Activated CD8-positive, alpha-beta memory T cell treated with anti-CD3 and anti-CD28 coated beads, Interleukin-2, amount 50 U/mL, for 4 hours (primary cell): ENCODE data around the gene SULT1E1.

ENCODE experiments used
- DNase-seq: peaks from one replicate; pipeline ENCODE4 v3.0.0-alpha.2; 2020

SULT1E1 gene, protein sequence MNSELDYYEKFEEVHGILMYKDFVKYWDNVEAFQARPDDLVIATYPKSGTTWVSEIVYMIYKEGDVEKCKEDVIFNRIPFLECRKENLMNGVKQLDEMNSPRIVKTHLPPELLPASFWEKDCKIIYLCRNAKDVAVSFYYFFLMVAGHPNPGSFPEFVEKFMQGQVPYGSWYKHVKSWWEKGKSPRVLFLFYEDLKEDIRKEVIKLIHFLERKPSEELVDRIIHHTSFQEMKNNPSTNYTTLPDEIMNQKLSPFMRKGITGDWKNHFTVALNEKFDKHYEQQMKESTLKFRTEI

DNA sequence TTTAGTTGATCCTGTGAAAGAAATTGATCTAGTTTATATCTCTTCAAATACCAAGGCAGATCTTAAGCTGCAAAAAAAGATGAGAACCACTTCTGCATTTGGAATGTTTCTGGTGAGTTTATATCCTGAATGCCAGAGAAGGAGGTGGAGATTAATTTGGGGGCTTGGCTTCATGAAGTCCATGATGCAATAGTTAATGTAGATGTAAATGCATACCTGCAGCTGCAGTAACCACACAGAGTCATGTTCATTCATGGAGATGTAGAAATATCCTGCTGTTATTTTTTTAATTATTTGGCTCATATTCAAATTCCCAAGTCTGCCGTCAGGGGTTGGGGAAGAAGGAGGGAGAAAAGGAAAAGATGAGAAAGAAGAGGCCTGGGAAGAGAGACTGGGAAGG lies at the start of gene SULT1E1:
Gene SULT1E1, minus strand, starts transcription at position 94 of the 400 bp plus-strand sequence. CDS start 2,501 bp downstream, outside the sequence.
- DNase-seq = no peak

DNA sequence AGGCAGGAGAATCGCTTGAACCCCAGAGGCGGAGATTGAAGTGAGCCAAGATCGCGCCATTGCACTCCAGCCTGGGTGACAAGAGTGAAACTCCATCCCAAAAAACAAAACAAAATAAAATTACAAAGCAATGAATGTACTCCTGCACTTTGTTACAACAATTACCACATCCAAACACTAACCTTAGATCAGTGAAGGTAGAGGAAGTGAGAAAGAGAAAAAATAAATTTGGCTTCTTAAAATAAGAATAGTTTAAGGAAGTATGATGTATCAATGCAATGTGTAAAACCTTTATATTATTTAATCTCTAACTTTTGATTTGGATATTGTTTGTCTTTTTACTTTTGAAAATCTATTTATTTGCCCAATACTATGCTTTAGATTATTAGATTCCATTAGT lies 49.2 kb upstream of the SULT1E1 start:
- no peak for DNase-seq

DNA sequence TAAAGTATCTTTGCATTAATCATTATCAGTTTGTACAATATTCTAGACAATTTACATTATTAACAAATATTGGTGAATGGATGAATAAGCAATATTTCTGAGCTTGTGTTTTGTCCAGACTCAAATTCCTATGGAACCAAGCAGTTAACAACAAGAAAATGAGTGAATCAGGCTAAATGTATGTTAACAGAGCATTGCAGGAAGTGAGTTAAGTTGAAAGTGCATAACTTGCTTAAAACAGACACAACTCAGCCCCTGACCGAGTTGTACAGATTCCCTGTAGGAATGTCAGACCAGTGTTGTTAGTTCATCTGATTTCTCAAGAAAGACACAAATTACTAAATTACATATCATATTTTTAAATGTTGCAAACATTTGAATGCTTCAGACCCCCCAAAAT lies 47.2 kb upstream of the SULT1E1 start:
- no peak for DNase-seq

DNA sequence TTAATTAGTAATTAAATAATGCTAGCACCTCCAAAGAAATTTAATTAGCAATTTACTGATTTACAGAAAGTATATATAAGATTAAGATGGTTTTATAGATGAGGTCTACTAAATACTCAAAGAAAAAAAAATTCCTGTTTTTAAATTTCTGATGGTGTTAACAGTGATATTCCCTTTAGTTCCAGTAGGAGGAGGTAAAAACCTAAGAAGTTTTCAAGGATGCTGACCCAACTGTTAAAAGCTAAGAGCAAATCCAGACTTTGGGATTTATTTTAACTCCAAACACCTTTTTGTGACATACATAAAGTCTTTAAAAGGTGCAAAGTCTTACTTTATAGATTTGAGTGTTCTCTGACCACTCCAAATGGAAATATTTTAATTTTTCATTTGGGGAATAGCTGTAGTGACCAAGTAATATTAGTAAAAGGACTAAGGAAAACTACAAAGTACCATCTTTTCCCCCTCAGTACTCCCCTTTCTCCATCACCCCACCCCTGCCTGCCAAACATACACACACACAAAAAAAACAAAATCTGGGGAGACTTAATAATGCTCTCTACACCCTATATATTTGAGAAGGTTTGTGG lies 36.7 kb upstream of the SULT1E1 start:
- DNase-seq = no peak

DNA sequence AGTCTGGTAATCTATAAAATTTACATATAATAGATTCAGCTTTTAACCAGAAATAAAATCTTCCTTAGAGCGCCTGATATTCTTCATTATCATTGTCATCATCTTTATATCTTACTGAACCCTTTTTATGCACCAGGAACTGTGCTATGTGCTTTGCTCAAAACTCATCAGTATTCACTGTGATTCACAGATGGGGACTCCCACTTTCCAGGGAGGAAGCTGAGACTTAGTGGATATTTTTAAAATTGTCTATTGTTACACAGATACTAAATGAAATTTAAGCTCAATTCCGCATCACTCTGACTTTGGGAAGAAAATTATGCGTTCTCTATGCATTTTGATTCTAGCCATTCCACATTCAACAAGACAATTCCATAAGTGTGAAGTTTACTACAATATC lies 34.8 kb upstream of the SULT1E1 start:
- DNase-seq = no peak

DNA sequence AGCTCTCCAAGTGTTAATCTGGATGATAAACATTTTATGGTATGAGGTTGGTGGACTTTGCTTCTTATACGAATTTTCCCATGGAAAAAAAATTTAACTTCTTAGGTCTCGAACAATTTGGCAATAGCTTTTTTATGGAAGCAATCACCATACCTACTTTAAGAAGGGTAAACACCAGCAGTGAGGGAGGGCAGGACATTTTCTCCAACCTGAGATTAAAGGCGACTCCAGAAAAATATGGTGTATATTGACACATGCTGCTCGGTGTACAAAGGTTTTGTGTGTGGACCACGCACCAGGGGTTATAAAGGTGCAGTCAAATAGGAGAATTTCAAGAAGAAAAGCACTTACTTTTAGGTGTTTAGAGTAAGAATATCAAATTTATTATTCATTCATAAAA lies 34.2 kb upstream of the SULT1E1 start:
- no peak for DNase-seq

DNA sequence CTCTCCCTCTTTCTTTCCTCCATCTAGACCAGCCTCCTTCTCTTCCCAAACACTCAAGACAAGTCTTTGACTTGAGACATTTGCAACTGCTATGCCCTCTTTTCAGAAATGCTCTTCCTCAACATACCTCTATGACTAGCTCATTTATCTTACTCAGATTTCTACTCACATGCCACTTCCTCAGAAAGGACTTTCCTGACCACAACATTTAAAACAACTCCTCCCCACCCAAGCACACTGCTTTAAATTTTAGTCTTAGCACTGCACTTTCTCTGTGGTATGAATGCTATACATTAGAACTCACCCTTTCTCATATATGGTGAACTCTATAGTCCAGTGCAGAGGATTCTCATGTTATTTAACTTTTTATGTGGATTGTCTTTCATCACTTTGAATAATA lies 28.4 kb upstream of the SULT1E1 start:
- DNase-seq = no peak

DNA sequence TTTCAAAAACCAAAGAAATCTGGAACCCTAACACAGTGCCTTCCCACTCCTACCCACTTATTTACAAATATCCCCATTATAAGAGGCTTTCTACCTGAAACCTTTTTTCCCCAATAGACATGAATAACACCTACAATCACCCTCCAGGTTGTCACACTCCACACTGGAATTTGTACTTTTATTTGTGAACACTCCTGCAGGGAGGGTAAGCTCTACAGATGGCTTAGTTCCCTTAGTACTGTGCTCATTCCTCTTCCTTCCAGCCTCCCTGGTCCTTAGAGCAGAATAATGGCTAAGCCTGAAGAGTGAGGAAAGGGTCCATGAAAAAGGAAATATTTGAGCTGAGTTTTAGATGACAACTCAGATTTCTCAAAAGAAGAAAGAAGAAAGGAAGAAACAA lies 22.2 kb upstream of the SULT1E1 start:
- no peak for DNase-seq

DNA sequence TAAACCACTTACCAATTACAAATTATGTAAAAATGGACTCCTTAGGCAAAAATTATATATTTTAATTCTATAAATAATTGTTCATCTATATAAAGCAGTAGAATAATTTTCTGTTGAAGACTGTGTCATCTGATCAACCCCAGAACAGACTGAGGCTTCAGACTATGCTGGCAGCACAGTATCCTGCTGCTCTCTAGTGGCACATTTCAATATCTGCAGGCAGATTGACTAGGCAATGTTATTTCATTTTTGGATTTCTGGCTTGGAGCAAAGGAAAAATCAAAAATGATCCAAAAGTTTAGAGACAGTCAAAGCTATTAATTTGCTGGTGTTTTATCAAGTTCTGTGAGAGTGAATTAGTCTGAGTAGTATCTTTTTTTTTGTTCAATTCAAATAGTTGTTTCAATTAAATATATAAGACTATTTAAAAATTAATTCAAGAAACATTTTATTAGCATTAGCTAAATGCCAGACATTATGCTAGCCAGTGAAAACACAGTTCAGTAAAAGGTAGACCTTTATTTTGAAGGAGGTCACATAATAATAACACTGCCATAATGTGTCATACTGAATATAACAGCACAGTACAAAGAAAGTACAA lies 21.3 kb upstream of the SULT1E1 start:
- no peak for DNase-seq

DNA sequence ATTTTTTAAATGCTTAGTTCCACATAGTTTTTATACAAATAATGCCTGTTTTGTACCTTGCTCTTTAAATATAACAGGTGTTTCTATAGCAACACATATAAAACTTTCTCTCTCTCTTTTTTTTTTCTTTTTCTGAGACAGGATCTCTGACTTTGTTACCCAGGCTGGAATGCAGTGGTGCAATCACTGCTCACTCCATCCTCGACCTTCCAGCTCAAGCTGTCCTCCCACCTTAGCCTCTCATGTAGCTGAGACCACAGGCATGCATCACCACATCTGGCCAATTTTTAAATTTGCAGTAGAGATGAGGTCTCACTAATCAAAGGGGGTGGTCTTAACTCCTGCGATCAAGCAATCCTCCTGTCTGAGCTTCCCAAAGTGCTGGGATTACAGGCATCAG lies 18.3 kb upstream of the SULT1E1 start:
- no peak for DNase-seq

DNA sequence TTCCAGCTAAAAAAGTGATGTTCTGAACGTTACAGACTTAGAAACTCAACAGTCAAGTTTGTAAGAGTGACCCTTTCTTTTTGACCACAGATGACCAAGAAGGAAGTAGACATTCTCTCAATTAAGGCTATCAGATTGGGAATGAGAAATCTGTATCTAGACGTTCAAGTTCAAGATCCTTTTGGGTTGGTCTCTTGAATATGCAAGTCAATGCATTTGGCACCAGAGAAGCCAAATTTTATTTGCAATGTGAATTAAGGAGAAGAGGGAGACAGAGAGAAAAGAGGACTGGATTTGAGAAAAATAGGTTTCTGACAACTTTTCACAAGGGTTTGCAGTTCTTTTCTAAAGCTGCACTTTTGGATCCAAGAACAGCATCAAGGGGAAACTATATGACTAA lies 17.5 kb upstream of the SULT1E1 start:
- DNase-seq = no peak

DNA sequence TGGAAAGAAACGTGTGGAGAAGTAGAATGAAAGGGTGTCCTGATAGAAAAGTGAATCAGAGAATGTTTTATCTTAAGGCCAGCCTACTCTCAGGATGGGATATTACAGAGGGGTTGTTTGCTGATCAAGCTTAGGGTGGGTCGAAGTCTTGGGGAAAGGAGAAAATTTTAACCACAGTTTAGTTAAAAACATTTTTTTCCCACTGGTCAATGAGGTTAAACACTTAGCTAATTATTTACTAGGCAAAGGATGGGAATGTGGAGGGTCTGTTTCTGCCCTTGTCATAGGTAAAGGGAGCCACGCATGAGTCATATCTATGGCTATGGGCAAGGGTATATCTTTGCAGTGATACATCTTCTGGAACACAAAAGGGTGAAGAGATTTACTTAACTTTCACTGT lies 16.1 kb upstream of the SULT1E1 start:
- no peak for DNase-seq

DNA sequence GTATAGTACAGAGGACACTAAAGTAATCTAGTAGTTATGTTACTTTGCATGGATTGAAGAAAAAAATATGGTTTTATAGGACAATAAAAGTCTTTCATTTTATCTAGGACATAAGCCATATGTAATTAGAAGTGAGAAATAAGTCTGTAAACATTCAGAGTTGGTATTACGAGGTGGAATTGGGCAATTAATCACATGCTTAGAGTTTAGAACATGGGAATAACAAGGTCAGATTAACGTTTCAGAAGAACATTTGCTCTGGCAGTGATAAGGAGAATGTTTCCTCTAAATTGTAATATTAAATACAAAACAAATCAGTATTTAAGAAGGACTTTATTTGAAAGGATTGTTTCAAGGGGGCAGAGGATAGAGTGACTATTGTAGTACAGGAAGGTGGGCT lies 15.6 kb upstream of the SULT1E1 start:
- DNase-seq = no peak

DNA sequence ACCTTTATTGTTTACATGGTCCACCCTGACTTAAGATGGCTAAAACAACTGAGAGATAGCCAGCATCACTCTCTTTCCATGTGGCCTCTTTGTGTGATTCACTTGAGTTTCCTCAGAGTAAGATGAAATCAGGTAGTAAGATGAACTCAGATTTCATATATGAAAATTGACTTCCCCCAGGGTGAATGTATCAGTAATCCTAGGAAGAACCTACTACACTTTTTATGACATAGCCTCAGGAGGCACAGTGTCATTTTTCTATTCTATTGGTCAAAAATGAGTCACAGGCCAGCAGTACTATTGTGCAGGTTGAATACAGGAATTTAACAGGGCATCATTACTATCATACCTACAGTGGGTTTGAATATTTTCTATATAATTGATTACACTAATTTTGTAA lies 14.6 kb upstream of the SULT1E1 start:
- no peak for DNase-seq

DNA sequence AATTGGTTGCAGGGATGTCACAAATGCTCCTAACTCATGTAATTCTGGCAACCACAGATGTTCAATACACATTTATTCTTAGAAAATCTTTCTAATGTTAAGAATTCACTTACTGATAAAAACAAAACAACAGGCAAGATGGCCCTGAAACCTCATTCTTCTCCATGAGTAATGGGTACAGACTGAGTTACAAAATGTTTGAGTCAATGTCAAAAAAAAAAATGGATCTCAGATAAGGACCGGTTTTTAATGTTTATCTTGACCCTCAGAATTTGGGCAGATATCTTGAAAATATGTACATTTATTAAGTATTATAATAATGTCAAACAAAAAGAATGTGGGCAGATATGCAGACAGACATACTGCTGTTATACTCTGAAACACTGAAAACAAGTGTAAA lies 1.8 kb upstream of the SULT1E1 start:
- DNase-seq = no peak

DNA sequence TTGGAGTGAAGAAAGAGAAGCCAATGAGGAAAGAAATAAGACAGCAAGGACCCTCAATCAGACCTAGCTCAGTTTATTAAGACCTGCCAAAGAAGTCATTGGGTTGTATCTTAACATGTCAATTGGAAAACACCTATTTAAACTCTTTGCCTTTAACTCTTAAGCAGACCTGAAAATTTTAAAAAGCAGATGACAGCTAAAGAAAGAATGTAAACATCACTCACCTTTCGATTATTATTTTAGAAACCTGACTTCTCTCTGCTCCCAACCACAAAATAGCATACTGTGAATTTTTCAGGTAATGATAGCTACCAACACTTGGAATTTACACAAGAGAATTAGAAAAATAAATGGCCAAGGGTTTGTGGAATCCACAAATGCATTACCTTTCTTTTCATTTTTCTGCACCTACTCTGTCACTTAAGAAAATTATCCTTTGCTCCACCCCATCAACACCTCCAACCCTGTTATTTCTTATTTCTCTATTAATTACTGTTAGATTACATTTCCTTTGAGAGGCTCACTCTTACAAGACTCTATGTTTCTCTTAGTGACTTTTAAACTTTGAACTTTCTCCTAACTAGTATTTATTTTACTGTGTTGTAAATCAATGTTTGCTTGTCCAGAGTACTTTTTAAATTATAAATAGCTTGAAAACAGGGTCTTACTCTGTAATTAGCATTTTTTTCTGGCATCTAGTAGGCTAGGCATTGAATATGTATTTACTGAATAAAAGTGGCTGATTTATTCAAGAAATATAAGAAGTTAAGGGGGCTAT lies 765 bp upstream of the SULT1E1 start:
- DNase-seq = no peak

DNA sequence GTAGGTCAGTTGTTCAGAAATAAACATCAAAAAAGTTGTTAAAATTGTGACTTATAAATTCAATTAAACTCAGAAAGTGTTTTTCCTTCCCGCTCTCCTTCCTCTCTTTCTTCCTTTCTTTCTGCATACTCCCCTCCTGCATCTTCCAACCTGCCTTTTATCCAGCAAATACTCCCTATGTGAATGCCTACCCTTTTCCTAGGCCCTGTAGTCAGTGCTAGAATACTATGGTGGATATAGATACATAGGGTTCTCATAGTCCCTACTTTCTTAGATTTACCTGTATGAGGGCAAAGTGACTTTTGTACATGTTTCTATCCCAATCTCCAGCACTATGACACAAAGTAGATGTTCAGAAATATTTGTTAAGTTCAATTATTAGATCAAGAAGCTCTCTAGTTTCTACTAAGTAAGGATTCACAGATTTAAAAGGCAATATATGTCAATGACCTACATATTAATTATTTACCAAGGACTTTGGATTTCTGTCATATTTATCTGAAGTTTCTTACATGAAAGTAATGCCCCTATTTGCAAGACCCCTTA lies 732 bp downstream of the SULT1E1 start:
- DNase-seq = no peak

DNA sequence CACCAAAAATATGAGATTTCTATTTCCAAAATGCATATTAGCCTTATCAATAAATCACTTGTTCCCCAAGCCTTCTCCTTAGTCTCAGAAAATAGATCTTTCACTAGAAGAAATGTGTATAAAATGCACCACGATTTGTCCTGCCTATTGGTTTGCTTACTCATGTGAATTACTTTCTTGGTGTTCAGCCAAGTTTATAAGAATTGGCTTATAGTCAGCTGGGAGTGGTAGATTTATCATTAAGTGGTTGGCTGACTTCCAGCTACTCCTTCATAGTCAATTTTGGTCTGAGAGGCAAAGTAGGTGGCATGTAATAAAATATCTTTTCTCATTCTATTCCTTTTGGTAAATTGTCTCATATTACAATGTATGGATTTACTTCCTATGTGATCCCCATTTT lies 1.3 kb downstream of the SULT1E1 start:
- no peak for DNase-seq

DNA sequence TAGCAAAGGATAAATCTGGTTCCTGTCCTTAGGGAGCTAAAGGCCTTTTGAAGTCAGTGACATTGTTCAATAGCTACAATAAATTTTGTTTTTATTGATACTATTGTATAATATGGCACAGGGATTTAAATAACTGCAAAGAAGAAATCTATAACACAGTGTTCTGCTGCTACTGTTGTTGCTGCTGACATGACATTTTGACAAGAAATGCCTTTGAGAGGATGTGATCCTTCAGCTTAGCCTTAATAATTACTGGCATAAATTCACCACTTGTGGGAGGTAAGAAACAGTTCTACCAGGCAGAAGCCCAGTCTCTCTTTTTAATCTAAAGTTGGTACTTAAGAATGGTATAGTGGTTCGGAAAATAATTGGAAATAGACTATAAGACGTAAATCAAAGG lies 4.1 kb downstream of the SULT1E1 start:
- no peak for DNase-seq

DNA sequence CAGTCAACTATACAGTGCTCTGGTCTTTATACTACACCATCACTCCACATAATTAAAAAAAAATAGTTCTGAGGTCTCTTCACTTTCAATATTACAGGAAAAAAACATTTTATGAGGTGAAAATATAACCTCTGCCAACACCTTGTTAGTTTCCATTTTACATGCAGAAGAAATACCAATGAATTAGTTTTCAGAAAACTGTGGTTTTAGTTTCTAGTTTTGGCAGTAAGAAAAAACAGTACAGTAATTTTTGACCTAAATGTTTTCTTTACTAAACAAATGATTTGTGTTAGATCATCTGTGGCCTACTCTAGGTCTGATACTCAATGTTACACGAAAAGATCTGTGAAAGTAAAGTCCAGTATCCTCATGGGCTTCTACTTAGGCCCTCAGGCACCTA lies 10.0 kb downstream of the SULT1E1 start:
- no peak for DNase-seq

DNA sequence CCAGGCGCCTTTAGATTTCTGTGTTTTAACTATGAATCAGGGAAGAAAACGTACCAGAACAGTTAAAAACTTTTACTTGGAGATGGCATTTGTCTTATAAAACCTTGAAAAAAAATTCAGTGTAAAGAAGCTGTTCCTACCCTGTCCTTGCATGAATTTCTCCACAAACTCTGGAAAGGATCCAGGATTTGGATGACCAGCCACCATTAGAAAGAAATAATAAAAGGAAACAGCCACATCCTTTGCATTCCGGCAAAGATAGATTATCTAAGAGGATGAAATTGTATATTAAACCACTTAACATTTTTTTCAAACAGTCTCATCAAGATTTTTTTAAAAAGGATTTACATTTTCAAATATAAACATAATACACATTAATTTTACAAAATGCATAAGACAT lies 10.6 kb downstream of the SULT1E1 start:
- no peak for DNase-seq

DNA sequence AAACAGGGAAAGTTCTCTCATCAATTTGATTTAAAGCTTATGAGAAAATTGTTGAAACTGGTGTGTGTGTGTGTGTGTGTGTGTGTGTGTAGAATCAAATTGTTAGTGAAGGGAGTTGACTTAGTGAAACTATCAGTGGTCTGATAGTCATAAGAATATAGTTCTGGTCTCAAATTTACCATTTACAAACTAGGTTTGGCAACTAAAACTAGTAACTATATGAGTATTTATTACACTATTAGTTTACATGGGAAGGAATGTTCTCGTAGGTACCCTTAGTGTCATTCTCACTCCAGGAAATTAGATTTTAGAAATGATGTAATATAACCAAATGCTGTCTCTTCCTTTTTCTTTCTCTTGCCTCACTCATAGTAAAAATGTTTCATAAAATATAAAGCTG lies 11.9 kb downstream of the SULT1E1 start:
- DNase-seq = no peak

DNA sequence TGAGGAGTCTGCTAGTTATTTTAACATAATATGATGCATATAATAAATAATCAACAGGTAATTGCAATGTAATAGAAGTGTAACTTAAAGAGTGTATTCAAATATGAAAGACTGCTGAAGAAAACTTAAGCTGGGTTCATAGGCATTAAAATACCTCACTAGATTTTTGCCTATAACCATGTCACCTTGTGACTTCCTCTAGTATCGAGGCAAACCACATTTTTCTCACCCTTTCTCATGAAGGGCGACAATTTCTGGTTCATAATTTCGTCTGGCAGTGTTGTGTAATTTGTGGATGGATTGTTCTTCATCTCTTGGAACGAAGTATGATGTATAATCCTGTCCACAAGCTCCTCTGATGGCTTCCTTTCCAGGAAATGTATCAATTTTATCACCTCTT lies 16.0 kb downstream of the SULT1E1 start:
- no peak for DNase-seq

DNA sequence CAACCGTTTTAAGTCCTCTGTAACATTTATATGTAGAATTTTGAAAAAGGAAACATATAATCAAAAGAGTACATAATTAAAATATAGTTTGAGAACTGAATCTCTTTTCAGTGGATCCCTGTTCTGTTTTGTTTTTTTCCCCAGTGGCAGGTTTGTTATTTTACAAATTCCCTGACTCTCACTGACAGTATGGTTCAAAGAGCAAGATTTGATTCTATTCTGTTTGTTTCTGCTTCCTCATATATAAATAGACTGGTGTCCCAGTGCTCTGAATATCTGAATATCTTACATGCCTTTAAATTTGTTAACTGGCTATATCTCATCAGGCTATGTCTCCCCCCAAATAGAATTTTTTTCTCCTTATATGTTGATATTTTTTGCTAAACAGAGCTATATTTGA lies 16.6 kb downstream of the SULT1E1 start:
- DNase-seq = no peak
